ENCODE measurements around the gene MMP20.

- TF ChIP-seq CTCF (IDR thresholded peaks at IDR 0.05) (no peak), POLR2A (IDR thresholded peaks at IDR 0.05; ENCODE audit: low read depth) (no peak)
Observed at GRCh38 chr11:102661040-102661439, 35.9 kb upstream of the MMP20 start.

All from esophagus muscularis mucosa (tissue), 3 donors.